ENCODE data around the gene MRPS22.
A peak's percentile ranks its signal among the peaks of the same experiment; 100 is the strongest.

MRPS22 gene

GRCh38 chr3:139343895-139344856 lies at the start of gene MRPS22:
TSS of gene MRPS22 (plus strand) at chr3:139344020. CDS start at chr3:139344027, 7 bp downstream.
- peak; percentile 87 for DNase-seq

DNA sequence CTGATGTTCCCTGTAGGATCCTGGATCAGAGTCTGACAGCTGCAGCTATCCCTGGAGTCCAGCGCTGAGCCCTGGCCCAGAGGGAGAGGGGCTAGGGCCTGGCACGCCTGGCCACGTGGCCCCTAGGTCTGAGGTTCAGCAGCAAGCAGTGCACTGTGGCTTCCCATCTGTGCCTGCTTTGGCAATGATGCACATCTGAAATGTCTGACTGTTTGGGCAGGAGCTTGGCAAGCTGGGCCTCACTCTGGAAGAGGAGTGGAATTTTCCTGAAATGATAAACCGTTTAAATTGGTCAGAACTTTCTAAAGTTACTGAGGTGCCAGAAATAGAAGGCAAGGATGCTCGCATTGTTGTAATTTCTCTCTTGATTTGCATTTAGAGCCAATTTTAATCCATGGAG lies 48.8 kb upstream of the MRPS22 start:
- DNase-seq: no peak

DNA sequence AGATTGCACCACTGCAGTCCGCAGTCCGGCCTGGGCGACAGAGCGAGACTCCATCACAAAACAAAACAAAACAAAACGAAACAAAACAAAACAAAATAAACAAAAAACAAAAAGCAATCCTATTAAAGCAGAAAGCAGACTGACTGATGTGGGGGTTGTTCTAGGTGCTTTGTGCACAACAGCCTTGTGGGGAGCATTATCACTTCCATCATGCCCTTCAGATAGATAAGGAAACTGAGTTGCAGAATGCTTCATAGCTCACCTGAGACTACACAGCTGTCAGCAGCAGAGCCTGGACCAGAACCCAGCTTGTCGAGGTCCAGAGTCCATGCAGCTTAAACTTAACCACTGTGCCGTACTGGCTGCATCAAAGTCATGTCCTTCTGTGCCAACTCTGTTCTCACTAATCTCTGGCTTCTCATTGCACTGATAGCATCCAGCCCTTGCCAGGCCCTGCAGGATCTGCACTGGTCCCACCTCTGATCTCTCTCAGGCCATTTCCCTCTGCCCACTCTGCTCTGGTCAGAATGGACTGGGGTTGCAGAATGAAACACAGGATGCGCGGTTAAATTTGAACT lies 47.6 kb upstream of the MRPS22 start:
- DNase-seq: no peak

GRCh38 chr3:139297588-139298311 lies 46.1 kb upstream of the MRPS22 start:
- DNase-seq: no peak

- no peak for DNase-seq
Observed at GRCh38 chr3:139299261-139300132, 44.3 kb upstream of the MRPS22 start.

DNA sequence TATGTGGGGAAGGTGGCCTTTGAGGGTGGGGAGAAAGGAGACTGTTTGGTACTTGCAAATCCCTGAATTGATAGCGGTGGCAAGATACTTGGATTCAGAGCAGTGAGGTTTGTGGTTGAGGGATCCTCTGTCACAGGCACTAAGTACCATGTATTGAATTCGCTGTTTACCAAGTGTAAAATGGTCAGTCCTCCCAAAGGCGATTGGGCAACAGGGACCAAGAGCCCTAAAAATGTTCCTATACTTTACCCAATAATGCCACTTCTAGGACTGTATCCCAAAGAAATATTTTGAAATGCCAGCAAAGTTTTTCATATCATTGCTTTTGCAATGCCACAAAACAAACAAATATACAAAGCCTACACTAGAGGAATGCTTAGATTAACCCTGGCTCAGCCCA lies 43.4 kb upstream of the MRPS22 start:
- DNase-seq: no peak

DNA sequence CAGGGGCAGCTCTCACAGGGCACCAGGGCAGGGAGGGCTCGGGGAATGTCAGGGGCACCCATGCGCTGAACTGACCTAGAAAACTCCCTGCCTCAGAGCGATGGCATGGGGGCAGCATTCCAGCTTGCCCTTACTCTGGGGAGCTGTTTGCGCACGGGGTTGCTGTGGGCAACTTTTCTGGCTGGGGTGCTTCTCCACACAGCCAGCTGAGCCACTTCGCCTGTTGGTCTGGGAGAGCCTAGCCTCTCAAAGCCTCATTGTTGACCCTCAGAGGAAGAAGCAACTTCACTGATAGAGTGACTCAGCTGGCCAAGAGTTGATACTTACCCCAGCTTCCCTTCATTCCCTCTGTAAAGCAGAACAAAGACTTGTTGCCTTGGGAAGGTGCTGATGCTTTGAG lies 42.6 kb upstream of the MRPS22 start:
- DNase-seq: no peak

DNA sequence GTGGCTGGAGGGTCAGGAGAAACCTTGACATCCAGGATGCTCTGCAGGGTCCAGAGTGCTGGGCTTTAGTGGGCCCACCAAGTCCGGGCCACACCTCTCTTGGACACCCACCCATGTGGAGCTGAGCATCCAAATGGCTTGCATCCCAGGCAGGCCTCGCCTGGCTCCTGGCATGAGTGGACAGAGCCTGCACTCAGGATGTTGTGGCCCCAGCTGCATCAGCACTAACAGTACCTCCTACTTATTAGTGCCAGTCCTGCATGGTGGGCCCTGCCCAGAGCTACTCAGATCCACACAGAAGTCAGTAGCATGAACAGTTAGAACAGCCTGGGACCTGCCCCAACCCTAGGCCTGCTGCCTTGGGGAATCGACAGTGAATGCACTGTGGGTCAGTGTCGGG lies 42.2 kb upstream of the MRPS22 start:
- no peak for DNase-seq

DNA sequence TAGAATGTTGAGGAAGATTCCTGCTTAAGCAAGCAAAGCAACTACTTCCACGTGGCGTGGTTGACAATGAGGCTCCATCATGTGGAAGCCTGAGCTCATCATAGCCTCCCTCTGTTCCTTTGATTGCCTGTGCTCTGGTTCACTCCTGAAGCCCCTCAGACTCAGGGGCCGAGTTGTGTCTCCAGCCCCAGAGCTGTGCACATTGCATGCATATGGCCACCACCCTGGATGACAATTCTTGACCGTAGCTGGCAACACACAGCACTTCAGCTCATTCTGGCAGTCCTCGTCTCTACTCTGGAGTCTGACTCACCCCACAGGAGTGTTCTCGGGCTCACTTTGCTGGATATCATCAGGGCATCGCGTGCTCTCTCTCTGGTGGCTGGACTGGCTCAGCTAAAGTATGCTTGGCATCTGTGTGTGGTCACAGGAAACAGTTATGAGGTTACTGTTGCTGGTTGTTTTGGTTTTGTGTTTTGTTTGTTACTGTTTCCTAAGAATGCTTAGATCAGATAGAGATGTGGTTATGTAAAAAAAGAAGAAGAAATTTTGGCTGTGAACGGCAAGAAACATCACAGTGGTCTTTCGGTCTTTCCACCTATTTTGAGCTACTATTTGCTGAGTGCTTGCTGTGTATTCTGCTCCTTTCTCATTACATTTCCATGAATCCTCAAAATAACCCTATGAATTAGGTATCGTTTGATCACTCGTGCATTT lies 41.6 kb upstream of the MRPS22 start:
- DNase-seq: no peak

DNA sequence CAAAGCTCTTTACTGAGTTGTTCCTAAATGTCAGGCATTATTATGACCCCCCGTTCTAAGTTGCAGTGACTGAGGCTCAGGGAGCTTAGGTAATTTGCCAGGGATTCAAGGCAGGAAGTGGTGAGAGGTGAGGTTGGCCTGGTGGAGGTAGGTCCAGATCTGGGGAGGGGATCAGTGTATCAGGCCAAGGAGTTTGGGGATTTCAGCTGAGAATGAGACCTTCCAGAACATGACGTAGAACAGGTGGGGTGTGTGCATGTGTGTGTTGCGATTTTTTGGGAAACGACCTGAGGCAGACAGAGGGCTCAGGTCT lies 41.1 kb upstream of the MRPS22 start:
- DNase-seq: no peak

- no peak for DNase-seq
Observed at GRCh38 chr3:139303216-139303615, 40.6 kb upstream of the MRPS22 start.

DNA sequence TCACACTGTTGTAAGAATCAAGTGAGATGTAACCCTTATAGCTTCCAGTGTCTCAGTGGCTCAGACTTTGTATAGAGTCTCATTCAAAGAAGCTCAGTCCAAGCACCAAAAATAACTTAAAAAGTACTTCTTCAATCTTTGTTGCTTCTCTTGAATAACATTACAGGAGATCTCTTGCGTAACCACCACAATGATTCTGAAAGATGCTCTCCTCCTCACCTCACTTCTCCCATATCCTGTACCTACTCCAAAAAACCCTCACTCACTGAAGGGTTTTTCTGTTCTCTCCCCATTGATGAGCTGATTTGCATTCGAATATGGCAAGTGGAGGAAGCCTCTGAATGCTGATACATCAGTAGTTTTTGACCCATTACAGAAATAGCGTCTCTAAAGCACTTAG lies 39.4 kb upstream of the MRPS22 start:
- DNase-seq: no peak

- DNase-seq: no peak
Observed at GRCh38 chr3:139306078-139306477, 37.7 kb upstream of the MRPS22 start.

- no peak for DNase-seq
Observed at GRCh38 chr3:139307072-139307491, 36.7 kb upstream of the MRPS22 start.

GRCh38 chr3:139307601-139308555 lies 35.9 kb upstream of the MRPS22 start:
- no peak for DNase-seq

- no peak for DNase-seq
Observed at GRCh38 chr3:139308560-139308959, 35.3 kb upstream of the MRPS22 start.

DNA sequence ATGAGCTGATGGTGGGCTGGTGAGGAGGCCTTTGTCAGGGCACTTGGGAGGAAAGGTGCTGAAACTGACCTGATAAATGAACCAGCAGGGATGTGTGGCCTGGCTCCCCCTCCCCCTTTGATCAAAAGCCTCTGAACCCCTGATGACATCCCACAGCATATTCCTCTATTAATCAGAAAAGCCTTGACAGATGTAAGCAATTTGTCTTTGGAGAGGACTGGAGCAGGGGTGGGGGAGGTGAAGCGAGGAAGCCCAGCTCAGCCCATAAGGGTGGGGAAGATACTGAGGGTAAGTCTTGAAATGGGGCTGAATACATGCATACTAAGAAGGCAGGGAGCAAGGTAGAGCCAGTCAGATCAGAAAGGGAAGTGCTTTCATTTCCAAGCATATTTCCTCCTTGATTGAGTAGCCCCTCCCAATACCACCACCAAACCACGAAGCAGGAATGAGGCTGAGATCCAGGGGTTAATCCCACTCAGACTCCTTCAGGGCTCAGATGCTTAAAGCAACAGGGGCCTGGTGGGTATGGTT lies 34.7 kb upstream of the MRPS22 start:
- no peak for DNase-seq

DNA sequence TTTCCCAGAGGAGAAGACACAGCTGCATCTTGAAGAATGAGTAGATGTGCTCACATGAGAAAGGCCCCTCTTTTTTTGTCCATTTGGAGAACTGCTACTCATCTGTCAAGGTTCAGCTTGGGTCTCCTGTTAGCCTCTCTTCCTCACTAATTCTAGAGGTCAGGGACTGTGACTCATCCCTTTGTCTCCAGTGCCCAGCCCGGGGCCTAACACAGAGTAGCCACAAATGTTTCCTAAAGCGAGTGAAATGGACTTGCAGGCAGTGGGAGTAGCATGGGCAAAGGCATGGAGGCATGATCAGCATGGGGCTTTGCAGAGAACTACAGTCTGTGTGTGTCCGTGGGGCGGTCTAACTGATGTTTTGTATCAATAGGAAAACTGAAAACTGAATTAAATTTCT lies 33.9 kb upstream of the MRPS22 start:
- DNase-seq: no peak

DNA sequence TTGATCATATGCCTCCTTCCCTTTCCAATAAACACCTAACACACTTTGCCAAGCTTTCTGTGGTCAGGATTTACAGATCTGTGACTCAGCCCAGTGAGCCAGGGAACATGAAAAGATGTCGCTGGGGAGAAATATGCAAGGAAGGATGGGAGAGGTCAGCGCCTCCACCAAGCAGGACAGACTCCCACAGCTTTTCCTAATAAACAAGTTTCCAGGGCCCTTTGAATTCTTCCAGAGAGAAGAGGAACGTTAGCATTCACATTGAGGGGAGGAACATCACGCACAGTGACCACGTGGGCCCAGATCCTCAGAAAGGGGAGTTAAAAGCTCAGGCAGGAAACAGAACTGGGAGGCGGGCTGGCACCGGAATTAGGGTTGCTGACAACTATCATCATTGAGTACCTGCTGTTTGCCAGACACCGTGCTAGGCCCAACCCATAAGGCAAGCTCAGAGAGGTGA lies 33.3 kb upstream of the MRPS22 start:
- DNase-seq: no peak

DNA sequence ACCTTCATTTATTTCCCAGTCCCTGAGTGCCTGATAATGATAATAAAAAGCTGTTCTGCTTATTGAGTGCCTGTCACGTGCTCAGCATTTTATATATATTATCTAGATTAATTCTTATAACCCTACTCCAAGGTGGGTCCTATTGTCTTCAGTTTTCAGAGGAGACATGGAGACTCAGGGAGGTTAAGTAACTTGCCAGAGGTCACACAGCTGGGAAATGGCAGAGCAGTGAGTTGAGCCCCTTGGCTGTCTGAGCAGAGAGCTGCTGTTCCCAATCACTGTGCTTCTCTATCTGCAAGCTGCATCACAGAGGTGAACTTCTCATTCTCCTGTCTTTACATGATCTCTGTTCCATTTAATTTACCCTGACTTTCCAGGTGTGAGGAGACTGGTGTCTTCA lies 32.3 kb upstream of the MRPS22 start:
- DNase-seq: no peak

DNA sequence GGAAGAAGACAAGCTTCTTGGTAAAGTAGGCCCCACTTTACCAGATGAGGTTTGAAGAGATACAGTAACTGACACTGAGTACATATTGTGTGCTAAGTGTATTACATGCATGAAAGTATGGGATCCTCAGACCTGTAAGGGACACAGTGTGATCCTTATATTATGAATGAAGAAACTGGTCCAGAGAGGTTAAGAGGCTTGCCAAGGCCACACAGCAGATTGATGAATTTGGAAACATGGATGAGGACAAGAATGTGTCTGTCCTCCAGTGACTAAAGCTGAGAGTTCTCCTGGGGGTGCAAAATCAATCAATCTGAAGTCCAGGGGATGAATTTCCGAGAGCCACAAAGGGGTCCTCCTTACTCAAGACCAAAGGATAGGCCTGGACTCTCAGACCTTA lies 31.4 kb upstream of the MRPS22 start:
- no peak for DNase-seq
